Activated CD4-positive, alpha-beta T cell treated with anti-CD3 and anti-CD28 coated beads for 48 hours (primary cell): ENCODE measurements around the gene MLLT6.

Source experiments
- DNase-seq: peaks from one replicate; pipeline ENCODE4 v3.0.0-alpha.2; 2020

Gene MLLT6

DNA sequence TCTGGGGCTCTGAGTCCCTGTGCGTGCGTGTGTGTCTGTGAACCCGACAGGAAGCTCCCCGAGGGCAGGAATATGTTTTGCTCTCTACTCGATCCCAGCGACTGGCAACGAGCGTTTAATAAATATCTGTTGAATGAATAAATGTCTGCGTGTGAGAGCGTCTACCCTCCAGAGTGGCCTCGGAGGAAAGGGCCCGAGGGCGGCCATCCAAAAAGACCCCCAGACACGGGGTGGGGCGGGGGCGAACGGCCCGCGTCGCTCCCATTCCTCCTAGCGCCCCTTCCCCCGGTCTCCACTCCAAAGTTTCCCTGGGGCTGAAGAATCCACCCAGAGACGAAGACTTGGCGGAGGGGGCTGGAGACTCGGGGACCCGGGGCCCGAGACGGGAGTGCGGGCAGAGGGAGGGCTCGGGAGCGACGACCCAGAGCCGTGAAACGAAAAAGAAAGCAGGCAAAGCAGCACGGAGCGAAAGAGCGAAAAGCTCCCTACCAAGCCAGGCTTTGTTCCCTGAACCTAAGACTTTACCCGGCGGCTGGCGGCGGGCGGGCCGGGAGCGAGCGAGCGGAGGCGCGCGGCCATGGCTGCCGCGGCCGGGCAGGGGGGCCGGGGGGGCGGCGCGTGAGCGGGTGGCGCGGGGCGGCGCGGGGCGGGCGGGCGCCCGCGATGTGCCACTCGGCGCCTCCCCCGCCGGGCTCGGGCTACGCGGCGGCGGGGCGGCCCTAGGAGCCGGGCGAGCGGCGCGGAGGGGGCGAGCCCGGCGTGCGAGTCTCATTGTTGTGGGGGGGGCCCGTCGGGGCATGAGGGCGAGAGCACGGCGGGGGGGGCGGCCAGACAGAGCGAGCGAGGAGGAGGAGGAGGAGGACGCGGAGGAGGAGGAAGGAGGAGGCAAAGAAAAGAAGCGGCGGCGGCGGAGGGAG is at the start of gene MLLT6:
MLLT6 (plus strand) TSS at position 668 of the 917 bp plus-strand sequence. CDS start 360 bp downstream, outside the sequence.
- DNase-seq: peak; percentile 78

DNA sequence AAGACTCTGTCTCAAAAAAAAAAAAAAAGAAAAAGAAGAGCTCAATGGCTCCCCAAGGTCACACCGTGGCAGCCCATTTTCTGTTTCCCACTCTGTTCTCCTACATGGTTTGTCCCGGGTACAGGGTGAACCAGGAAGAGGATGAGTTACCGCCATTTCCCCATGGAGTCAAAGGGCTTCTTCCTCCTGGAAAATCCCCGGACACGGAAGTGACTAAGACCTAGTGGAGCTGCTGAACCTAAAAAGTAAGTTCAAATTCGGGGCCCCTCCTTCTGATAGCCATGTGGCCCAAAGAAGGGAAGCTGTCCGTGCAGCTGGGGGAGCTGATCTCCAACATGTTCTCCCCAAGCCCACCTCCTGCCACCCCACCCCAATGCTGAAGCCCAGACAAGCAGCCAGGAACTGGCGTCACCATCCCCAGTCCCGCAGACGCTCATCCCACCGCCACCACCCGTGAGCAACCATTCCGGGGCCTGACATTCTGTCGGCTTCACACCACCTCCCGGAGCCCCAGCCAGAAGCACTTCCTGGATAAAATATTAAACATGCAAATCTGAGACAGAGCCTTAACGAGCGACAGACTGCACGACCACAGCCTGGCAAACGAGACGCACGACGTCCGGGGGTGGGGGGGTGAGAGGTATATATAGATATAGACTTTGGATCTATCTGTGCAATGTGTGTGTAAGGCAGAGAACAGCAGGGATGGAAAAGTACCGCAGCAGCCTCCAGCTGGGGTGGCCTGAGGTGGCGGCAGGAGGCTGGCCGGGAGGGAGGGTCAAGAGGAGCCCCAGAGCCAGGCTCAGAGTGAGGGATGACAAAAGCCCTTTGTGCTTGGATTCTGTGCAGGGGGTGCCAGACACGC is 47.9 kb upstream of the MLLT6 start:
- DNase-seq: no peak

GRCh38 chr17:38657824-38658740 is 47.0 kb upstream of the MLLT6 start:
- DNase-seq: no peak

GRCh38 chr17:38658741-38659345 is 46.2 kb upstream of the MLLT6 start:
- DNase-seq: no peak

- no peak for DNase-seq
These were observed 45.7 kb upstream of the MLLT6 start for GRCh38 chr17:38659415-38659814.

DNA sequence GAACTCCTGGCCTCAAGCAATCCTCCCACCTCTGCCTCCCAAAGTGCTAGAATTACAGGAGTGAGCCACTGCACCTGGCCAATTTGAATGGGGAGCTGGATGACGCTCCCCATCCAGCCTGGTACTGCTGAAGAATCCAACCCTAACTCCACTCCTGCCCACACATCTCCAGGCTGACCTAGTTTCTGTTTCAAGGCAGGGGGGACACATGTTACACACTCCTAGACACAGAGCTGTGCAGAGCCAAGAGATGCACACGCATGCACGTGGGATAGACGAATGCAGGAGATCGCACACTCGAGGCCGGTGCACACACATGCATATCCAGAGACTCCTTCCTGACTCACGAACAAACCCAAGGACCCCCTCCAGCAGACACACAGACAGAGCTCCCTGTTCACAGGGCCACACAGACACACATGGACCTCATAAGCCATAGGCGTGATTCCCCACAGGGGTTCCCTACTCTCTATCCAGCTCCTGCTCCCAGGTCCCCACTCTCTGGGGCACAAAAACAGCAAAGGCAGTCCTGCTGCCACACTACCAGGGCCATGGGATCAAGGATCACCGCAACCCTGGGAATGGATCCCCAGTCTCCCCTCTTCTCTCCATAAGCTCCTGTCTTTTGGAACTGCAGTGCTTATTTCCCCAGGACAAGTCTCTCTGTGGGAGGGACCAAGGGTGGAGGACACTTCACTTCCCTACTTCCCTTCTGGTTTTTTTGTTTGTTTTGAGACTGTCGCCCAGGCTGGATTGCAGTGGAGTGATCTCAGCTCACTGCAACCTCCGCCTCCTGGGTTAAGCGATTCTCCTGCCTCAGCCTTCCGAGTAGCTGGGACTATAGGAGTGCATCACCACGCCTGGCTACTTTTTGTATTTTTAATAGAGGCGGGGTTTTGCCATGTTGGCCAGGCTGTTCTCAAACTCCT is 44.7 kb upstream of the MLLT6 start:
- DNase-seq: no peak

GRCh38 chr17:38663125-38663751 is 41.8 kb upstream of the MLLT6 start:
- peak; percentile 68 for DNase-seq

- DNase-seq: no peak
These were observed 41.0 kb upstream of the MLLT6 start for GRCh38 chr17:38663964-38664644.

- peak; percentile 70 for DNase-seq
These were observed 37.8 kb upstream of the MLLT6 start for GRCh38 chr17:38667099-38667786.

- no peak for DNase-seq
These were observed 37.3 kb upstream of the MLLT6 start for GRCh38 chr17:38667787-38668122.

- no peak for DNase-seq
These were observed 35.6 kb upstream of the MLLT6 start for GRCh38 chr17:38669520-38669919.

DNA sequence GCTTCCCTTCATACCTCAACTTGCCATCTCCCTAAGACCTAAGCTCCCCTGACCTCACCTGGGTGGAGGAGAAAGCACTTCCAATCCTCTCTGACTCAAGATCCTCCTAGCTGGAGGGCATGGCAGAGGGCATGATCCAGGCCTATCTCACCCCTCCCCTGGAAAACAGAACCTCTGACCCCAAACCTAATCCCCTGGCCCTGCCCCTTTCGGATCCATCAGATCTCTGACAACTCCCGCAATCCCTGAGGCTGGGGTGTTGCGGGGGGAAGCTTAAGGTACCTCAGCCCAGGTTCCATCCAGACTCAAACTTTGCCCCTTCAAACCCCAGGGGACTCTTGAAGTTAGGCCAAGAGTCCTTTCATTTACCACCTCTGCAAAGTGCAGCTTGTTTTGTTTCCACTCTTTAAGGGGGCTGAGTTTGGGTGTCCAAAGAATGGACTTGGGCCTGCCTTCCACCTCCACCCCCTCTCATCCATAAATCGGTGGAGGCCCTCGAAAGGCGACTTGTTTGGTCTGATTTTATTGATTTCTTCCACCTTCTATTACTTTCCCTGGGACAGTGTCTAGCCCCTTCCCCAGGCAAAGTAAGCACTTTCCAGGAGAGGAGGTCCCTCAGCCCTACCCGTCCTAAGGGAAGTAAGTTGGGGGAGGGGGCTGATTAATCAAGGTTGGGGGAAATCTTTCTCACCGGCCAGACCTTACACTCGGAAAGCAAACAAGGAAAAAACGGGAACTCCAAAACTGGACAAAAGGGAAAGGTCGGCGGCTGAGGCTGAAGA is 32.9 kb upstream of the MLLT6 start:
- no peak for DNase-seq

- DNase-seq: no peak
These were observed 32.0 kb upstream of the MLLT6 start for GRCh38 chr17:38672788-38673706.

GRCh38 chr17:38673707-38674013 is 31.4 kb upstream of the MLLT6 start:
- DNase-seq: no peak

- peak; percentile 52 for DNase-seq
These were observed 30.9 kb upstream of the MLLT6 start for GRCh38 chr17:38674014-38674748.

- DNase-seq: peak; percentile 96
These were observed 30.1 kb upstream of the MLLT6 start, which contains the start of gene EPOP for GRCh38 chr17:38674749-38675615. TSS of gene EPOP (minus strand) at chr17:38674957. CDS start at chr17:38674495, 462 bp downstream.
